Astrocyte (in vitro differentiated cells and primary cell): Measurements from ENCODE around the gene MXD1. TPM values are rescaled to one million over a fixed set of nuclear protein-coding genes. Genes with fewer than 3 reads are reported as not detected.

Experiments
- DNase-seq: peaks from one replicate; pipeline ENCODE4 v3.0.0-alpha.2; 2010; ENCODE audit warnings: low read depth
- FAIRE-seq: peaks from 2 replicates; lab custom pipeline; 2011; peaks lifted over from hg19 to GRCh38; lab: Jason Lieb, UNC
- H2AFZ ChIP-seq: 2 replicates; pipeline ENCODE4 v1.6.0; 2012; ENCODE audit warnings: low read depth, low read length, inconsistent platforms
- H3K27ac ChIP-seq: 2 replicates; pipeline ENCODE4 v1.5.1; 2011; ENCODE audit warnings: low read depth, low read length, inconsistent platforms
- H3K27me3 ChIP-seq: 2 replicates; pipeline ENCODE4 v1.6.0; 2011; ENCODE audit warnings: low read length, inconsistent platforms; ENCODE audit not compliant: insufficient read depth
- H3K36me3 ChIP-seq: 2 replicates; pipeline ENCODE4 v1.5.1; 2011; ENCODE audit warnings: low read length, inconsistent platforms; ENCODE audit not compliant: insufficient read depth
- H3K4me1 ChIP-seq: 2 replicates; pipeline ENCODE4 v1.5.1; 2011; ENCODE audit warnings: low read length, inconsistent platforms; ENCODE audit not compliant: insufficient read depth
- H3K4me2 ChIP-seq: 2 replicates; pipeline ENCODE4 v1.6.0; 2012; ENCODE audit warnings: low read length, inconsistent platforms
- H3K4me3 ChIP-seq: 2 replicates; pipeline ENCODE4 v1.5.1; 2011; ENCODE audit warnings: low read depth, mild to moderate bottlenecking, low read length, inconsistent platforms; ENCODE audit not compliant: insufficient read depth
- H3K79me2 ChIP-seq: 2 replicates; pipeline ENCODE4 v1.6.0; 2012; ENCODE audit warnings: mild to moderate bottlenecking, low read length, inconsistent platforms; ENCODE audit not compliant: insufficient read depth
- H3K9ac ChIP-seq: 2 replicates; pipeline ENCODE4 v1.6.0; 2012; ENCODE audit warnings: mild to moderate bottlenecking, low read length, inconsistent platforms
- H3K9me3 ChIP-seq: 2 replicates; pipeline ENCODE4 v1.5.1; 2012; ENCODE audit warnings: low read depth, mild to moderate bottlenecking, low read length, inconsistent platforms; ENCODE audit not compliant: insufficient read depth
- H4K20me1 ChIP-seq: 2 replicates; pipeline ENCODE4 v1.6.0; 2012; ENCODE audit warnings: low read length, inconsistent platforms; ENCODE audit not compliant: insufficient read depth
- H3K27ac Mint-ChIP-seq: one replicate; pipeline ENCODE4 v1.8.0; 2021; ENCODE audit warnings: mild to moderate bottlenecking, mixed read lengths; ENCODE audit not compliant: unreplicated experiment
- H3K27me3 Mint-ChIP-seq: one replicate; pipeline ENCODE4 v1.8.0; 2021; ENCODE audit warnings: low read depth, mixed read lengths; ENCODE audit not compliant: unreplicated experiment
- H3K36me3 Mint-ChIP-seq: one replicate; pipeline ENCODE4 v1.8.0; 2021; ENCODE audit warnings: low read depth, mixed read lengths; ENCODE audit not compliant: unreplicated experiment
- H3K4me1 Mint-ChIP-seq: one replicate; pipeline ENCODE4 v1.8.0; 2021; ENCODE audit warnings: low read depth, mixed read lengths; ENCODE audit not compliant: unreplicated experiment
- H3K4me3 Mint-ChIP-seq: one replicate; pipeline ENCODE4 v1.8.0; 2021; ENCODE audit warnings: mild to moderate bottlenecking, moderate library complexity, mixed read lengths; ENCODE audit not compliant: unreplicated experiment
- H3K9me3 Mint-ChIP-seq: one replicate; pipeline ENCODE4 v1.8.0; 2021; ENCODE audit warnings: mild to moderate bottlenecking, mixed read lengths; ENCODE audit not compliant: unreplicated experiment
- EZH2 ChIP-seq: IDR thresholded peaks from 2 replicates; pipeline ENCODE4 v1.6.1; 2012; ENCODE audit warnings: mild to moderate bottlenecking, low read length, inconsistent platforms; ENCODE audit not compliant: insufficient read depth
- total RNA-seq: library from RNA; stranded (reverse); gene quantifications from 2 replicates; pipeline ENCODE4 v1.2.1, GENCODE V29; 2021
- TF ChIP-seq, protein P1 (sequence below): IDR thresholded peaks from 2 replicates; pipeline ENCODE4 v1.5.1; 2011; ENCODE audit warnings: low read depth, mild to moderate bottlenecking, inconsistent platforms, low read length, moderate library complexity; ENCODE audit not compliant: insufficient read depth

The MXD1 gene
- total RNA-seq, 1 donor from 2014 or later = 29.2 TPM

DNA sequence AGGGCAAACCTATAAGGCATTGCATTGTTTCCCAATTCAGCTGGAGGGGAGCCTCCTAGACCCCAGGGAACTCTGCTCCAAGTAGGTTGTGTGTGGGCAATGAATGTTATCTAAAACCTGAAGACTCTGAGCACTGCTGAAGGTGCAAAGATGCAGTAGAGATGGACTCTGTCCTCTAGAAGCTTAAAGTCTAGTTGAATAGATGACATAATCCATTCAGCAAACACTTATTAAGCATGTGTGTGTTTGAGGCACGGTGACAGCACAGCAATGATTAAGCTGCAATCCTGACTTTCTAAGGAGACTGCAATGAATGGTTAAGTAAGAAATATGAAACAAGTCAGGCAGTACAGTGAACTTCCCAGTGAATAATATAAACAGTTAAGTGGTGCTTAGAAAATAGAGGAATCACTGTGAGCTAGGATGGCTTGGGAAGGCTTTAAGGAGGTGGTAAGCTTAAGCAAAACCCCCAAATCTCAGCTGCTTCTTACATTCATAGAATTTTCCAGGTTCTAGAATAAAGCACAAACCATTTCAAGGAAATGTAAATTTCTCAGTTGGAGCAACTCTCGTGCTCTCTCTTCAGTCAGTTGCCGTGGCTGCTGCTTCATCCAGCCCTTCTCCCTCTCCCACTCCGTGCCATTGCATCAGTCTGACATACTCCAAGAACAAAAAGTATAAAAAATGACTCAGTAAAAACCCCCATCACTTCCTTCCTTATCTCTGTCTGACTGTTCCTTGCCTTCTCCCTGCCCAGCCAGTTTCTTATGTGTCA is 19.1 kb downstream of the MXD1 start:
- Histone ChIP-seq H3K27ac (peak overlapping the region; percentile 88), H3K4me3 (peak overlapping the region; percentile 26), H3K27me3 (no peaks in the 10 kb centered on the region), H3K9ac (peak overlapping the region; percentile 78), H4K20me1 (no peaks in the 10 kb centered on the region), H3K4me2 (peak overlapping the region; percentile 82), H3K4me1 (peaks cover 26% of the 10 kb centered on the region), H3K36me3 (peaks cover 19% of the 10 kb centered on the region), H2AFZ (peak overlapping the region; percentile 30), H3K9me3 (no peaks in the 10 kb centered on the region), H3K79me2 (peaks cover 7% of the 10 kb centered on the region)
- Mint-ChIP-seq H3K27me3 (no peaks in the 10 kb centered on the region), H3K27ac (peak overlapping the region; percentile 97), H3K4me1 (peaks cover 47% of the 10 kb centered on the region), H3K4me3 (peak overlapping the region; percentile 63), H3K9me3 (peaks cover 2% of the 10 kb centered on the region), H3K36me3 (peaks cover 32% of the 10 kb centered on the region)
- DNase-seq = peak; percentile 86
- FAIRE-seq = no peak
- TF ChIP-seq, protein P1, sequence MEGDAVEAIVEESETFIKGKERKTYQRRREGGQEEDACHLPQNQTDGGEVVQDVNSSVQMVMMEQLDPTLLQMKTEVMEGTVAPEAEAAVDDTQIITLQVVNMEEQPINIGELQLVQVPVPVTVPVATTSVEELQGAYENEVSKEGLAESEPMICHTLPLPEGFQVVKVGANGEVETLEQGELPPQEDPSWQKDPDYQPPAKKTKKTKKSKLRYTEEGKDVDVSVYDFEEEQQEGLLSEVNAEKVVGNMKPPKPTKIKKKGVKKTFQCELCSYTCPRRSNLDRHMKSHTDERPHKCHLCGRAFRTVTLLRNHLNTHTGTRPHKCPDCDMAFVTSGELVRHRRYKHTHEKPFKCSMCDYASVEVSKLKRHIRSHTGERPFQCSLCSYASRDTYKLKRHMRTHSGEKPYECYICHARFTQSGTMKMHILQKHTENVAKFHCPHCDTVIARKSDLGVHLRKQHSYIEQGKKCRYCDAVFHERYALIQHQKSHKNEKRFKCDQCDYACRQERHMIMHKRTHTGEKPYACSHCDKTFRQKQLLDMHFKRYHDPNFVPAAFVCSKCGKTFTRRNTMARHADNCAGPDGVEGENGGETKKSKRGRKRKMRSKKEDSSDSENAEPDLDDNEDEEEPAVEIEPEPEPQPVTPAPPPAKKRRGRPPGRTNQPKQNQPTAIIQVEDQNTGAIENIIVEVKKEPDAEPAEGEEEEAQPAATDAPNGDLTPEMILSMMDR = no peak
- TF ChIP-seq EZH2 = no peak

DNA sequence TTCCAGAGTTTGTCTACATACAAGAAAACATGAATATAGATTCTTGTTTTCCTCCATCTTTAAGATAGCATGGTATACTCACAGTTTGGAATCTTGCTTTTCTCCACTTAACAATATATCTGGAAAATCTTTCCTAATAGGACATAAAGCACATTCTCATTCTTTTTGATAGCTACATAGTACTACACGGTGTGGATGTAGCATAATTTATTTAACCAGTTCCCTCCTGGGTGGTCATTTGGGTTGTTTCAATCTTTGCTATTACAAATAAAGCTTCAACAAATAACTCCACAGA is 19.7 kb downstream of the MXD1 start:
- Histone ChIP-seq H3K27me3 (no peaks in the 10 kb centered on the region), H3K27ac (peak overlapping the region; percentile 88), H3K4me3 (peak overlapping the region; percentile 17), H3K79me2 (peaks cover 7% of the 10 kb centered on the region), H3K9me3 (no peaks in the 10 kb centered on the region), H4K20me1 (no peaks in the 10 kb centered on the region), H3K9ac (peak overlapping the region; percentile 78), H3K36me3 (peaks cover 24% of the 10 kb centered on the region), H2AFZ (no peak overlapping the region), H3K4me2 (peak overlapping the region; percentile 82), H3K4me1 (peaks cover 26% of the 10 kb centered on the region)
- TF ChIP-seq, protein P1 = no peak
- TF ChIP-seq EZH2 = no peak
- H3K36me3 Mint-ChIP-seq = peaks cover 31% of the 10 kb centered on the region
- FAIRE-seq (peak; percentile 71), DNase-seq (no peak)
- peaks cover 48% of the 10 kb centered on the region for H3K4me1 Mint-ChIP-seq
- peak overlapping the region; percentile 97 for H3K27ac Mint-ChIP-seq
- peak overlapping the region; percentile 63 for H3K4me3 Mint-ChIP-seq
- H3K9me3 Mint-ChIP-seq = peaks cover 2% of the 10 kb centered on the region
- H3K27me3 Mint-ChIP-seq = no peaks in the 10 kb centered on the region

DNA sequence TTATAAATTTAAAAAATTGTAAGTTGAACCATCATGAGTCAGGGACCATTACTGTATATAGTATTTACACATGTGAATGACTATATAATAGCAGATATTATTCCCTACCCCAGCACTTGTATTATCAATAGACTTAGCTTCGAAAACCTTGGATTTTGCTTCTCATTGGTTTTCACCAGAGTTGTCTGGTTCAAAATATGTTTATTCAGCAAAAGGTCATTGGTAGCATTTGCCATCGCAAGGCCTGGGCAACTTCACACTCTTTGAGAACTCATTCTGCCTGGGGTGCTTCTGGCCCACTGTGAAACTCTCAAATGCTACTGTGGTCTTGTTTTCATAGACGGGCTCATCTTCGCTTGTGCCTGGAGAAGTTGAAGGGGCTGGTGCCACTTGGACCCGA is 20.1 kb downstream of the MXD1 start:
- peaks cover 35% of the 10 kb centered on the region for H3K36me3 Mint-ChIP-seq
- H3K27me3 ChIP-seq = no peaks in the 10 kb centered on the region
- H2AFZ ChIP-seq = no peak overlapping the region
- FAIRE-seq (no peak), DNase-seq (no peak)
- no peak overlapping the region for H3K4me2 ChIP-seq
- peaks cover 7% of the 10 kb centered on the region for H3K79me2 ChIP-seq
- H3K27me3 Mint-ChIP-seq = no peaks in the 10 kb centered on the region
- H3K4me1 Mint-ChIP-seq = peaks cover 50% of the 10 kb centered on the region
- H3K4me3 Mint-ChIP-seq = no peak overlapping the region
- no peaks in the 10 kb centered on the region for H4K20me1 ChIP-seq
- no peaks in the 10 kb centered on the region for H3K9me3 ChIP-seq
- TF ChIP-seq EZH2 = no peak
- TF ChIP-seq, protein P1 = no peak
- peaks cover 26% of the 10 kb centered on the region for H3K36me3 ChIP-seq
- H3K9ac ChIP-seq = no peak overlapping the region
- H3K4me3 ChIP-seq = no peak overlapping the region
- H3K27ac ChIP-seq = peak overlapping the region; percentile 88
- peak overlapping the region; percentile 97 for H3K27ac Mint-ChIP-seq
- peaks cover 2% of the 10 kb centered on the region for H3K9me3 Mint-ChIP-seq
- H3K4me1 ChIP-seq = peaks cover 26% of the 10 kb centered on the region
